CD14-positive monocyte (primary cell): ENCODE results near the gene ACSL6. TPM values are rescaled to one million over a fixed set of nuclear protein-coding genes. Genes with fewer than 3 reads are reported as not detected.

Source experiments
- DNase-seq, 3 donors: peaks; one replicate each; pipeline ENCODE4 v3.0.0-alpha.2; 2011 to 2022
- H2AFZ ChIP-seq: 2 replicates; pipeline ENCODE4 v1.6.0; 2012; ENCODE audit warnings: mild to moderate bottlenecking, low read depth, low read length, inconsistent platforms; ENCODE audit not compliant: insufficient read depth, poor library complexity, severe bottlenecking
- H3K27ac ChIP-seq, 2 donors: 1 replicate in 1 of 2; 2 replicates in 1 of 2; pipeline ENCODE4 v1.5.1; 2012 to 2013; ENCODE audit warnings: low read length in 2 of 2, control low read depth in 1 of 2, inconsistent platforms in 1 of 2, low read depth in 1 of 2, mild to moderate bottlenecking in 1 of 2
- H3K27me3 ChIP-seq, 2 donors: one replicate each; pipeline versions ENCODE4 v1.6.0 to v1.6.1; 2011 to 2013; ENCODE audit warnings: low read length in 2 of 2; ENCODE audit not compliant: control insufficient read depth in 2 of 2, insufficient read depth in 2 of 2
- H3K36me3 ChIP-seq, 2 donors: replicated peaks in 1 of 2; 1 replicate in 1 of 2; 2 replicates in 1 of 2; pipeline versions ENCODE4 v1.5.1 to v1.6.1; 2012 to 2013; ENCODE audit warnings: low read length in 2 of 2, control low read depth in 1 of 2, inconsistent platforms in 1 of 2, mild to moderate bottlenecking in 1 of 2; ENCODE audit not compliant: insufficient read depth in 2 of 2, control insufficient read depth in 1 of 2
- H3K4me1 ChIP-seq, 2 donors: 1 replicate in 1 of 2; 2 replicates in 1 of 2; pipeline versions ENCODE4 v1.5.1 to v1.6.1; 2012 to 2013; ENCODE audit warnings: low read length in 2 of 2, control low read depth in 1 of 2, inconsistent platforms in 1 of 2, mild to moderate bottlenecking in 1 of 2, moderate library complexity in 1 of 2; ENCODE audit not compliant: insufficient read depth in 2 of 2, control insufficient read depth in 1 of 2
- H3K4me2 ChIP-seq: replicated peaks from 2 replicates; pipeline ENCODE3; 2012; ENCODE audit warnings: low read length, moderate library complexity, mild to moderate bottlenecking; ENCODE audit not compliant: poor library complexity, severe bottlenecking; ENCODE audit errors: extremely low read depth
- H3K4me3 ChIP-seq, 3 experiments: fragments of 200-600 bp in 1 of 3; sonication (generic) in 1 of 3; replicated peaks in 1 of 3; 1 replicate in 2 of 3; 2 replicates in 1 of 3; pipeline ENCODE4 v1.5.1; 2011 to 2013; ENCODE audit warnings: low read length in 3 of 3, mild to moderate bottlenecking in 3 of 3, control low read depth in 2 of 3, low read depth in 2 of 3, inconsistent platforms in 1 of 3, moderate library complexity in 1 of 3
- H3K79me2 ChIP-seq: 2 replicates; pipeline ENCODE4 v1.6.0; 2012; ENCODE audit warnings: mild to moderate bottlenecking, control low read depth, inconsistent platforms, low read length, moderate library complexity; ENCODE audit not compliant: insufficient read depth
- H3K9ac ChIP-seq: 2 replicates; pipeline ENCODE4 v1.6.0; 2017; ENCODE audit warnings: low read length, mild to moderate bottlenecking; ENCODE audit not compliant: insufficient read depth, poor library complexity, severe bottlenecking
- H3K9me3 ChIP-seq, 2 donors: replicated peaks in 1 of 2; 1 replicate in 1 of 2; 2 replicates in 1 of 2; pipeline versions ENCODE4 v1.5.1 to v1.6.1; 2012 to 2013; ENCODE audit warnings: low read length in 2 of 2, control low read depth in 1 of 2; ENCODE audit not compliant: control insufficient read depth in 1 of 2, insufficient read depth in 1 of 2
- H4K20me1 ChIP-seq: 2 replicates; pipeline ENCODE4 v1.6.0; 2012; ENCODE audit warnings: mild to moderate bottlenecking, low read length, control low read depth, moderate library complexity; ENCODE audit not compliant: insufficient read depth
- H3K27ac Mint-ChIP-seq, 7 donors: one replicate each; pipeline ENCODE4 v1.8.0; 2020; ENCODE audit warnings: mild to moderate bottlenecking in 7 of 7, mixed read lengths in 7 of 7, moderate library complexity in 6 of 7, inconsistent platforms in 2 of 7
- H3K27me3 Mint-ChIP-seq, 3 donors: one replicate each; pipeline ENCODE4 v1.8.0; 2021 to 2022; ENCODE audit warnings: low read depth in 3 of 3, mild to moderate bottlenecking in 3 of 3, mixed read lengths in 3 of 3, moderate library complexity in 3 of 3, inconsistent platforms in 1 of 3
- H3K36me3 Mint-ChIP-seq, 2 donors: one replicate each; pipeline ENCODE4 v1.8.0; 2020; ENCODE audit warnings: mixed read lengths in 2 of 2, inconsistent platforms in 1 of 2, mild to moderate bottlenecking in 1 of 2
- H3K4me1 Mint-ChIP-seq: one replicate; pipeline ENCODE4 v1.8.0; 2020; ENCODE audit warnings: mild to moderate bottlenecking, mixed read lengths
- H3K4me3 Mint-ChIP-seq, 2 donors: one replicate each; pipeline ENCODE4 v1.8.0; 2020; ENCODE audit warnings: mild to moderate bottlenecking in 2 of 2, mixed read lengths in 2 of 2, moderate library complexity in 1 of 2
- H3K9me3 Mint-ChIP-seq, 7 donors: one replicate each; pipeline ENCODE4 v1.8.0; 2020 to 2022; ENCODE audit warnings: mixed read lengths in 7 of 7, mild to moderate bottlenecking in 6 of 7, moderate library complexity in 6 of 7, inconsistent platforms in 2 of 7
- CTCF ChIP-seq: fragments of 200-600 bp; IDR thresholded peaks from one replicate; pipeline ENCODE4 v1.8.0; 2022; ENCODE audit warnings: antibody characterized with exemption, mild to moderate bottlenecking
- WGBS: methylation state at CpG from one replicate; pipeline ENCODE4 v1.1.5; 2013; ENCODE audit warnings: missing lambda C conversion rate; ENCODE audit not compliant: insufficient coverage; 5-methylcytosine and 5-hydroxymethylcytosine counted together
- intact Hi-C, 2 donors: fragments of 100-400 bp; cut with micrococcal nuclease; formaldehyde crosslinking; loops; one replicate each; pipeline versions ENCODE4 v1.15.0 to v1.15.1; 2023
- polyA plus RNA-seq, 3 donors: library from polyadenylated mRNA; depleted of rRNA in 1 of 3; unstranded in 2 of 3; stranded (reverse) in 1 of 3; fragments of 300-500 nt in 2 of 3; fragments of >200 nt in 1 of 3; fragmentation: Illumina TruSeq in 2 of 3; gene quantifications; 1 replicate in 2 of 3; 2 replicates in 1 of 3; pipeline ENCODE4 v1.2.3, GENCODE V29; 2012 to 2021

Gene ACSL6
- polyA plus RNA-seq, 3 donors: 0.45 TPM; not detected in 2

- Histone ChIP-seq H2AFZ (no peak overlapping the region), H3K79me2 (no peaks in the 10 kb centered on the region), H3K36me3 (no peaks in the 10 kb centered on the region), H3K4me2 (no peak overlapping the region), H3K9ac (no peak overlapping the region), H3K27me3 (no peaks in the 10 kb centered on the region), H4K20me1 (no peaks in the 10 kb centered on the region), H3K4me1 (no peaks in the 10 kb centered on the region), H3K4me3 (no peak overlapping the region), H3K9me3 (no peaks in the 10 kb centered on the region), H3K27ac (no peak overlapping the region)
- intact Hi-C loops: no loop called here
- Mint-ChIP-seq H3K27me3 (peaks cover 3 to 19% (median 5%) of the 10 kb centered on the region in 3 donors), H3K27ac (no peak overlapping the region), H3K9me3 (no peaks in the 10 kb centered on the region), H3K36me3 (no peaks in the 10 kb centered on the region), H3K4me3 (no peak overlapping the region), H3K4me1 (no peaks in the 10 kb centered on the region)
- DNase-seq: no peak
- no peak for TF ChIP-seq CTCF
- WGBS: 95% methylated on average over 7 of the region's 7 CpGs
These were observed 17.4 kb downstream of the ACSL6 start for GRCh38 chr5:131994090-131994489.

DNA sequence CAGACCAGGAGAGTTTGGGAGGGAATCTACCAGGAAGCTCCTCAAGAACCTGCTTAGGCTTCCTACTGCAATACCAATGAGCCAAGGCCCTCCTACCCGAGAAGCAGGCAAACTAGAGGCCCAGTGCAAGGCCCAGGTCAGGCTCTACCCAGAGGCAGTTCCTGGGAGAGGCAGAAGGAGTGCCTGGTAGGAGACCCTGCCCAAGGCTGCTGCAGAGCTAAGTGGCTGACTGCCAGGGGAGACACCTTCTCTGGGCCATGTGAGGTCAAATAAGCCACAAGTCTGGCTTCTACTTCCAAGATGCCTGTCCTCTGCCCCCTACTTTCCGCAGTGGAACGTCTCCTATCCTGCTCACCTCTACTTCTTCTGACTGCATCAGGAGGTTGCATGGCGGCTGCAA is 17.8 kb downstream of the ACSL6 start:
- H3K9me3 ChIP-seq: no peaks in the 10 kb centered on the region
- H3K27me3 ChIP-seq: no peaks in the 10 kb centered on the region
- H3K27me3 Mint-ChIP-seq: peaks cover 3 to 17% (median 5%) of the 10 kb centered on the region in 3 donors
- intact Hi-C loops: no loop called here
- no peak for TF ChIP-seq CTCF
- H3K79me2 ChIP-seq: no peaks in the 10 kb centered on the region
- no peak overlapping the region for H3K4me3 ChIP-seq
- H4K20me1 ChIP-seq: no peaks in the 10 kb centered on the region
- H3K4me3 Mint-ChIP-seq: no peak overlapping the region
- no peaks in the 10 kb centered on the region for H3K9me3 Mint-ChIP-seq
- H3K4me1 ChIP-seq: no peaks in the 10 kb centered on the region
- no peak for DNase-seq
- no peaks in the 10 kb centered on the region for H3K4me1 Mint-ChIP-seq
- no peak overlapping the region for H2AFZ ChIP-seq
- H3K4me2 ChIP-seq: no peak overlapping the region
- H3K36me3 ChIP-seq: no peaks in the 10 kb centered on the region
- no peak overlapping the region for H3K27ac Mint-ChIP-seq
- no peak overlapping the region for H3K27ac ChIP-seq
- H3K9ac ChIP-seq: no peak overlapping the region
- 89% methylated on average over 3 of the region's 4 CpGs for WGBS
- no peaks in the 10 kb centered on the region for H3K36me3 Mint-ChIP-seq
